ENCODE data around the gene PLA2G4F.

The PLA2G4F gene

DNA sequence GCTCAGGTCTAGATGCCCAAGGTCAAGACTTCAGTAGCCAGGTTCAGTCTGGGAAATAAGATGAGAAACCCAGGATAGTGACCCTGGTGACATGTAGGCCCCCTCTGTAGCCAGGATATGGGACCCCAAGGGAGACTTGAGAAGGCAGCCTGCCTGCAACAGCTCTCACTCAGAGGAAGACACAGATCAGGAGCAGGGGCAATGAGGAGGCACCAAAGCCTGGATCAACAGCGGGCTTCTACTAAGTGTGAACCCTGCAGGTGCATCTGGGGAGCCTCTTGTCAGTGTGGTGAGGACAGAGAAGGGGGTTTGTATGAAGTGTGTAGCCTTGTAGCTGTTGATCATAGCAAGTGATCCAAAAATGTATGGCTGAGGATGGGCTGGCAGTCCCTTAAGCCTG lies 25.4 kb downstream of the PLA2G4F start:
- no peak for DNase-seq

DNA sequence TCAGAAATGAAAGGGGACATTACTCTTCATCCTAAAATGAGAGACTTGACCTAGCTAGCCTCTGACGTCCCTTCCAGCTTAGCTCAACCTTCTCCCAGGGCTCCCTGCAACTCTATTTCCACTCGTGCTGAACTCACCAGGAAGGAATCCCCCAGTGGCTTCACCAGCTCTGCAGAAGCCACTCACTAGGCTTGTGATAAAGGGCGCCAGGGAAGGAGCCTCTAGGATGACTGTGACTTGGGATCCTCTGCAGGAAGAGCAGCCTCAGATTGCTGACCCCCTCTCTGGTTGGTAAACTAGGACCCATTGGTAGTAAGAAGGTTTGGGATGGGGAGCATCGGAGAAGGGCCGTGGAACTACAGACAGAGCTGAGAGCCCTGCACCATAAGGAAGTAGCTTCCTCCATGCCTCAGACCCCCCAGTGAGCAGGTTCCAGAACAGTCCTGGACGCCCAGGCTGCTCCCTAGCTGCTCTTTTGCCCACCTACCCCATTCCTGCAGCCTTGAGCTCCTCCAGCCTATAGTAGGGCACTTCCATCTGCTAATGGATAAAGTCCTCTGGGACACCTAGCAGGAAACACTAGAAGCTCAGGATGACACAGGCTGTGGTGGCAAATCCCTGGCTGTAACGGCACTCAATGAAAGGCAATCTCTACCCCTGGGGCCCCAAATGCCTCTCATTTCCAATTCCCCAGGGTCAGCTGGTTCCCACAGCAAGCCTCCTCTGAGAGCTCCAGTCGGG lies 26.0 kb downstream of the PLA2G4F start:
- DNase-seq: no peak

DNA sequence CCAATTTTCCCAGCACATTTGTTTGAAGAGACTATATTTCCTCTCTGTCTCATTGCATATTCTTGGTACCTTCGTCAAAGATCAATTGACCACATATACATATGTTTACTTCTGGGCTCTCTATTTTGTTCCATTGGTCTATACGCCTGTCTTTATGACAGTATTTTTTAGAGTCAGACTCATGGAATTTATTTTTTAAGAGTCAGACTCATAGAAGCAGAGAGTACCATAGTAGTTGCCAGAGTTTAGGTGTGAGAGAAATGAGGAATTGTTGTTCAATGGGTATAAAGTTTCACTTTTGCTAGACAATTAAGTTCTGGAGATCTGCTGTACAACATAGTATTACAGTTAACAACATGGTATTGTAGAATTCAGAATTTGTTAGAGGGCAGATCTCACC lies 27.1 kb downstream of the PLA2G4F start:
- no peak for DNase-seq

DNA sequence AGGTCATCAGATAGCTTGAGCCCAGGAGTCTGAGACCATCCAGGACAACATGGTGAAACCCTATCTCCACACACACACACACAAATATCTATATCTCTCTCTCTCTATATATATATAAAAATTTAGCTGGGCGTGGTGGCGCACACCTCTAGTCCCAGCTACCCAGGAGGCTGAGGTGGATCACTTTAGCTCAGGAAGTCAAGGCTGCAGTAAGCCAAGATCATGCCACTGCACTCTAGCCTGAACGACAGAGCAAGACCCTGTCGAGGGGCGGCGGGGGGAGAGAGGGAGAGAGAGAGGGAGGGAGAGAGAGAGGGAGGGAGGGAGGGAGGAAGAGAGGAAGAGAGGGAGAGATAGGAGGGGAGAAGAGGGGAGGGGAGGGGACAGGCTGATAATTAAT lies 28.0 kb downstream of the PLA2G4F start:
- no peak for DNase-seq

DNA sequence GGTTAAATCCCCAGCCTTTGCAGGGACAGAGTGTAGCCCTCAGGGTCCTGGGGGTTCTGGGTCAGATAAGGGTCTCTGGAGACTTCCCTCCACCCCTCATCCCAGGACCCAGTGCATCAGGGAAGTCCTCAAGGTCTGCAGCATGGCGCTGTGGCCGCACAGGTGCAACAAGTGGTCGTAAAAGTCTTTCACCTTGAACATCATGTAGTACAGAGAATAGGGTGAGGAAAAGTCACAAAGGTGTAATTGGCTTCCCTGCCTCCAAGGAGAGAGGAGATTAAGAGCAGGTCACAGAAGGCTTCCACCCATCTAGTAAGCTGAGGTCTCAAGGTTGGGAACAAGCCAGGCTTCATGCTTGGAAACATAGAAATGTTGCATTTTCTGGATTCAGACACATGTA lies 32.9 kb downstream of the PLA2G4F start:
- no peak for DNase-seq

DNA sequence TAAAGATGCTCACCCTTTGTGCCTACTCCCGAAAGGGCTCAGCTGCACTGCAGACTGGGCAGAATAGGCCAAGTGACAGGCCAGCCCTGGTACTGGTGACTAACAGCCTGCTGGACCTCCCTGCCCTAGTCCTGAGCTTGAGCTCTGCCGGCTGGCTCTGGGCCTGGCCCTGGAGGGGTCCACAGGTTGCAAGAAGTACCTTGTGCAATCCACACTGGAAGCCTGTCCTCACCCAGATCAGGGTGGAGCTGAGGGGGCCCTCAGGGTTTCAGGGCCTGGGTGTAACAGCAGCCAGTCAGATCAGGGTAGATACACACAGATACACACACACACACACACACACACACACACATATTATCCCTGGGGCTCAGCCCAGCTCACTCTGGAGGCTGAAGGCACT lies 34.8 kb downstream of the PLA2G4F start:
- DNase-seq: no peak

DNA sequence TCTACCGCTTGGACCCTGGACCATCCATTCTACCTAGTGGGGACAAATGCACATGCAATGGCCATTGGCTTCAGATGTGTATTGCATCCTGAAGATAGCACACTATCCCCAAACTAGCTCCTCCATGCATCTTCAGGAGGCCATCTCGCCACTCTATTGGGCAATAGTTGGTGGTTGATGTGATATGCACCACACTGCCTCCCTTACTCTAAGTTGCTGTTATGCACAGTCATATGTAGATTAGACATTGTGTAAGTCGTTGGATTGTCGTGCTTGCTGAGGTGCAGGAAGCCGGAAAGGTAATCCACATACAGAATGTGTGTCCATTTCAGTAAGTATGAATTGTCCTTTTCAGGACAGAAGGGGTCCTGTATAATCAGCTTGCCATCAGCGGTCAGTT lies 35.4 kb downstream of the PLA2G4F start:
- no peak for DNase-seq

DNA sequence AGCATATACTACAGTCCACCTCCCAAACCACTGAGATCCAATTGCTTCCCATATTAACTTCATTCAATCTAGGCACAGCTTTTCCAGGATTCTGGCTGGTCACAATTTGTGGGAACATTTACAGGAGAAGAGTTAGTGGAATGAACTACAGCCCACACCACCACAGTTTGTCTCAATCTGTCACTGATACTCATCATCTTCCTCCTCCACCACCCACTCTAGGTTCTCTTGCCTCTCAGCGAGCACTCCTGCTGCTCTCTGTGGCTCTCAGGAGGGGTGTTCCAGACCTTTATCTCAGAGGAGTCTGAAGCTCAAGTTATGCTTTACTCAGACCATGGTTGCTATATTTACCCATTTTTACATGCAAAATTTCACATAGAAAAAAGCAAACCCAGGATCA lies 36.2 kb downstream of the PLA2G4F start:
- no peak for DNase-seq

DNA sequence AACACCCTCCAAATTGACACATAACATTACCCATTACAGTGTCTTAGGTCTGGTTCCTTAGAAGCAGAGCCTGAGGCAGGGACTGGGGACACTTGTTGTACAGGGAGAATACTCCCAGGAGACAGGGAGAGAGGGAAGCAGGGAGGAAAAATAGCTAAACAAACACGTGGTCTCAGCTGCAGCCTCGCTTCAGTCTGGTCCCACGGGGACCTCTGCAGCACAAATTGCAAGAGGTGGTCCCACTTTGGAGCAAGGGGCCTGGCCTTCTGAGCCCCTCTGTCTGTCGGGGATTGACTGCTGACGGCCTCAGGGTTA lies 37.0 kb downstream of the PLA2G4F start:
- no peak for DNase-seq

DNA sequence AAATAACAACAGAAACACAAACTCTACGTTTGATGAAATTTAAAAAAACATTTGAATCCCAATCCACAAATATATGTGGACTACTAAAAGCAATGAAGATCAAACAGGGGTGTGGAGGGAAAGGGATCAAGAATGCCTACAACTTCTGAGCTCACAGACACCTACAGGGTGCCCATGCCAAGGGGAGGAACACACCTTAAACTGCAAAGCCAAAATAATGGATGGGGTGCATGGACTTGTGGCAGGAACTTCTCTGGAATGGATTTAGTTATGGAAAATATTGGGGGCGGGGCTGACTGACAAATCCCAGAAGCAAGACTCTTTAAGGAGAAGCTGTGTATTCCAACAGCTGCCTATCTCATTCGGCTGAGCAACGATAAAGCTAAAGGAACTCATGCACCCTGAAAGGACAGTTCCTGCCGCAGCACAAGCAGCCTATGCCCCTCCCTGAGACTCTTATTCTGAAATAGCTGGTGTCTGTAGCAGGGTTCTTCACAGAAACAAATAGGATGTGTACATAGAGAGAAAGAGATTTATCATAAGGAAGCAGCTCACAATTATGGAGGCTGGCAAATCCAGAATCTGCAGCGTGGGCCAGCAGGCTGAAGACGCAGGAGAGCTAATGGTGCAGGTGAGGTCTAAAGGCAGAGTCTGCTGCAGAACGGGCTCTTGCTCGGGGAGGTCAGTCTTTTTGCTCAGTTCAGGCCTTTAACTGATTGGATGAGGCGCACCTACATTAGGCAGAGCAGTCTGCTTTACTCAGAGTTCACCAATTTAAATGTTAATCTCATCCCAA lies 37.6 kb downstream of the PLA2G4F start:
- no peak for DNase-seq

DNA sequence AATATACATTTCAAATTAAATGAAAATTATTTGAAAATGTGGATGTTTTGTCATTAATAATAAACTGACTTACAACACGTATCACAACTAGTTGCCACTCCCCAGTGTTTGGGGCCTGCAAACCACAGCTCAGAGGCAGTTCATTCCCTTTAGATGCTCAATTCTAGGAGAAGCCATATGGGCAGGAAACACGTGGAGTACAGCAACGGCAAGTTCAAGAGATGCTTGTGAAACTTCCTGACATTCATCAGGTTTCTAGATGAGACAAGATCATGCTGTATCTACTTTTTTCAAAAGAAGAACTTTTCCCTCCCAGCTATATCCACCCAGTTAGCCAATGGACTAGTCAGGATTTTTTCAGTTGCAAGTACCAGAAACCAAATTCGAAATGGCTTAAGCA lies 44.5 kb downstream of the PLA2G4F start:
- no peak for DNase-seq

DNA sequence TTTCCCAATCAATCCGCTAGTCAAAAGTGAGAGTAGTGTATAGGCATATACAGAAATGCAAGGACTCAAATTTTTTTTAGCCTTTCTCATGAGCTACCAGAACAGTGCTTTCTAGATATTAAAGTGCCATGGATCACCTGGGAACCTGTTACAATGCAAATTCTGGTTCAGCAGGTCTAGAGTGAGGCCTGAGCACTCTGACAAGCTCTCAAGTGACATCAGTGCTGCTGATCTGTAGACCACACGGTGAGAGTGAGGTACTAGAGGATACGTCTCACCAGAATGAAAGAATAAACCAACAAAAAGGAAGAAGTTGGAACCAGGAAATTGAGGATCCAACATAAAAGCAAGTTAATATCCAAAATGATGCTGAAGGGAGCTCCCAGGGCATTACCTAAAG lies 46.1 kb downstream of the PLA2G4F start:
- DNase-seq: no peak

DNA sequence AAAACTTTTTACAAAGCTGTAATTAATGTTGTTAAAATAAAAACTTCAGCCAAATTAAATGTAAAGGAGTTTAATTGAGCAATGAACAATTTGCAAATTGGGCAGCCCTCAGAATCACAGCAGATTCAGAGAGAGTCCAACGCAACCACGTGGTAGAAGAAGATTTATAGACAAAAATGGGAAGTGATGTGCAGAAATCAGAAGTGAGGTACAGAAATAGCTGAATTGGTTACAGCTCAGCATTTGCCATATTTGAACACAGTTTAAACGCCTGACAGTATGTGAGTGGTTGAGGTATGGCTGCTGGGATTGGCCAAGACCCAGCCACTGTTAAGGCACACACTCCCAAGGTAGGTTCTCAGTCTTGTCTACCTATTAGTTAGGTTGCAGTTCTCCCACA lies 47.6 kb downstream of the PLA2G4F start:
- no peak for DNase-seq

DNA sequence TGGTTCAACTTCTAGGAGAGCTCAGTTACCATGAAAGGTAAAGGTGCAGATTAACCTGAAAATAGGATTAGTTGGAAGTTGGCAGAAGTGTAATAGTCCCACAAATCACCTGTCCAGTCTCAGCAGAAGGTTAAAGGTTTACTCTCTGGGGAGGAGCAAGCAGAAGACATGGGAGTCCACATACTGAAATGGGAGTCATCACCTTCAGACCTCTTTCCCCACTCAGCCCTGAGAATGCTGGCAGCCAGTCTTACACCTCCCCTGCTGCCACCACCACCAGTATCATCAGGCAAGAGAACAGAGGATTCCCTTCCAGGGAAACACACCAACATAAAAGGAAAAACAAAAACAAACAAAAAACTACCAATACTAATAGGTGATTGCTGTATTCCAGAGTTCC lies 48.2 kb downstream of the PLA2G4F start:
- no peak for DNase-seq

DNA sequence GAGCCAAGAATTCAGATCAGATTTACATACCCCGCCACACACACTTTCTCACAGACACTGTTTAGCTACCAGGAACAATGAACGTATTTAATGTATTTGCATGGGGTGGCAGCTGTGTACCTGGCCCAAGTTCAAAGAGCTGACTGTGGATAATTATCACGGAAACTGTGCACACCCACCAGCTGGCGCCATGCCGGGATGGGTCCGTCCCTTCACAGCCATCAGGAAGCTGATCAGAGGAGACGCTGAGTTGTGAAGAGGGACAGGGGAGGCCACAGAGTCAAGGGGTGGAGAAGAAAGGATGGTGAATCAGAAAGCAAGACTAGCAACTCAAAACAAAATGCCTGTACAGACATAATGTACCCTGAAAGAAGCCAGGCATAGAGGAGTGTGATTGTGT lies 49.0 kb downstream of the PLA2G4F start:
- no peak for DNase-seq

DNA sequence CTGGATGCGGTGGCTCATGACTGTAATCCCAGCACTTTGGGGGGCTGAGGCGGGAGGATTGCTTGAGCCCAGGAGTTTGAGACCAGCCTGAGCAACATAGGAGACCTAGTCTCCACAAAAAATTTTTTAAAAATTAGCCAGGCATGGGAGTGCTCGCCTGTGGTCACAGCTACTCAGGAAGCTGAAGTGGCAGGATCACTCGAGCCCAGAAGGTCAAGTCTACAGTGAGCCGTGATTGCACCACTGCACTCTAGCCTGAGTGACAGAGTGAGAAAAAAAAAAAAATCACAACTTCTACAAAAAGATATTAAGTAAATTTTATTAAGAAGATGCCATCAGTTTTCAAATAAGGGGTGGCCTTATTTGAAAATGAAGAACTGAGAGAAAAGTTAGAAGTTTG lies 50.1 kb downstream of the PLA2G4F start:
- DNase-seq: no peak

DNA sequence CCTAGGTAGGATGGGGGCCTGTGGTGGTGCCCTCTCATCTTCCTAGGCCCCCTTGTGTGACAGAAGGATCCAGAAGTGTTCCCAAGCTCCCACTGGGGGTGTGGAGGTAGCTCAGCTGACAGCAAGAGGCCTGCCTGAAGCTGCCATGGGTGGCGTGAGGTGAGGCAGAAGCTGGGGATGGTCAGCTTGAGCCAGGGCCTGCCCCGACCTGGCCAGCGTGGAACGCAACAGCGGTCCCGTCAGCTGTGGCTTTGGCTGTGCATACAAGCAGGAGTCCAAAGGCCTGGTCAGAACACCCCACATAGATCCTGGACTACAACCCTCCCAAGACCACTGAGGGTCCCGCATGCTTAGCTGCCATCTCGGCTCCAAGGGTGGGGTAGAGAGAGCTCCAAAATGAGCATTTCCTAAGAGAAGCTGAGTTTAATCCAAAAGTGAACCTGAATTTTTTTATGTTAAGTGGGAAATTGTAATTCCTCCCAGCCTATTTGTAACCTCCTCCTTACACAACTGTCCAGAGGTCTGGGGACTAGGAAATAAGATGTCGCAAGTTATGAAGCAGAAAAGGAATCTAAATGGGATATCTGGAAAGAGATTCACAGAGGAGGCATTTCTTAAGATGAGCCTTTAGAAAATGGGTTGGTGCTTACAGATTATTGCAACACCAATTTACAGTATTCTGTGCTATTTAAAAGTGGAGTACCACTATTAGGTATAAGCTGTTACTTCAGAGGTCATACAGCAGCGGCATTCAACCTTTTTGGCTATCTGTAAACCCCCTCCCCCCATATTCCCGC lies 52.1 kb downstream of the PLA2G4F start:
- DNase-seq: no peak

DNA sequence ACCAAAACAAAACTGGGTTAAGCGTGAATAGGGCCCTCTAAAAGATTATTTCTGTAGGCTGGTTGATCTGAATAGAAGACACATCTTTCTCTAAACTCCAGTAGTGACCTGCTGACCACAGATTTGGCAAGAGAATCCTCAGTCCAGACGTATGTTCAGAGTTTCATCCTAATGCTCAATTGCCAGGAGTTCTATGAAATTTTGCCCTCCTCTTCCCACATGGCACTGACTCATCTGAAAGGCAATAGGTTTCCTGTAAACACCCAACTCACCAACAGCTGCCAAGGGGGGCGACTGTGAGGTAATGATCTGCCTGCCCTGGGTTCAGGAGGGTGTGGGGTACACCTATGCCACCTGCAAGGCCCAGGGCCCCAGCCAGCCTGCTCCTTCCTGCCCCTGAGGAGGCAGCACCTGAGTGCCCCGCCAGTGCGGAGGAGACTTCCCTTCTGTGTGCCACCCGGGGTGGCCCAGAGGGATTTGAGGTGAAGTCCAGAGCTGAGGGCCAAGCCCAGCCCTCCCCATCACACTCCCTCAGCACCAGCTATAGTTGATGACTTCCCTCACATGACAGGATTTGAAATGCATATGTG lies 53.7 kb downstream of the PLA2G4F start:
- no peak for DNase-seq

DNA sequence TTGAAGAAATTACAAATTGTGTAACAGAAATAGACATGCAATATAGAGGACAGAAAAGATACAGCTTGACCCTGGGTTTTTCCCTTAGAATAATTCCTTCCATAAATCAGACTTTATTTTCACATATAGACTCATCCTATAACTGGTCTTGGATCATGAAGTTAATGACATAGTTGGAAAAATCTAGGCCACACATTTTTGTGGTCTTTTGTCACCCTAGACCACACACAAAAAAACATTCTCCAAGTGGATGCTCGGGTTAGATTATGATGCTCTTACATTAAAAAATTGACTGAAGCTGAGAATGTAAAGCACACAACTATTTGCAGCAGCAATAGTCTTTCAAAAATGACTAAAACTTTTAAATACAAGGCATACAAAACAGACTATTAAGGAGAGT lies 54.6 kb downstream of the PLA2G4F start:
- DNase-seq: no peak

DNA sequence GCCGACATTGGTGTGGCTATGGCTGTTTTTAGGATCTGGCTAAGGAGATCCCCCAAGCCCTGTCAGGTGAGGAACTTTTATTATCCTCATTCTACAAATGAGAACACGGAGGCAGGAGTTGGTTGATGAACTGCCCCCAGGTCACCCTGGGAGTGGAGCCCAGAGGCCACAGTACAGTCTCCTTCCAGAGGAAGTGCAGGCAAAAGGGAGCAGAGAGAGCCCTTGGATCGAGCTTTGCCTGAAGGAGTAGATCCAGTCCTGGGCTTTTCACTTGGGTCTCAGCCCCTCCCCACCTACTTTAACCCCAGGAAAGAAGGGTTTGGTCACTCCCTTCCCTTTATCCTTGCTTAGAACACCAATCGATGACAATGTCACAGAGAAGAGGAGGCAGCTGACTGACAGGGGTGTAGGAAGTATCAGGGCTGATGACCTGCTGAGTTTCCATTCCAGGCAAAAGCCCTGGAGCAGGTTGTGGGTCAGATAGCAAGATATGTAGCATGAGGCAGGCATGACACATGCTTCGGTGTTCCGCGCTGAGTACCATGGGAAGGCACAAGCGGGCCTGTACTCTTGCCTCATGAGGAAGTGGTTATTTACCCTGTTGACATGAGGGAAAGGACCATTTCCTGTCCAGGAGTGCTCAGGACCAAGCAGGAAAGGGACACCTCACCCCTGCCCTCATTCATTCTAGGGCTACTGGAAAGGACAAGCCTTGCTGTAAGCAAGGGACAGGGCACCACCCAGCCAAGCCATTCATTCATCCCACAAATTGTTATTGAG lies 56.2 kb downstream of the PLA2G4F start:
- DNase-seq: no peak

DNA sequence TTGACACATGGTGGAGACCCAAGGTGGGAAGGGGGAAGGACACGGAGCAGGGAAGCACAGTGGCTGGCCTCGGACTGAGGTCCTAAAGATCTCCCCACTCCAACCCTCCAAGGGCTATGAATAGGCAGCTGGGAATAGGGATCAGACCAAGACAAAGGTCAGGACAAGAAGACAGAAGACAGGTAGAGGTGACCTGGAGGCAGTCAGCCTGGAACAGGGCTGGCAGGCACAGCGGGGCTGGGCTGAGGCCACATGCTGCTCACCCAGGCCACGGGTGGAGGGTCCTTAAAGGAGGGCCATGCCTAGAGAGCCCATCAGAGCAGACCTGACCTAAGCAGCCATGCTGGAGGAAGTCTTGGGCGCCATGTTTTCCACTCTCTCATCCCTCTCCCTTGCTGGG lies 59.4 kb downstream of the PLA2G4F start:
- DNase-seq: no peak

DNA sequence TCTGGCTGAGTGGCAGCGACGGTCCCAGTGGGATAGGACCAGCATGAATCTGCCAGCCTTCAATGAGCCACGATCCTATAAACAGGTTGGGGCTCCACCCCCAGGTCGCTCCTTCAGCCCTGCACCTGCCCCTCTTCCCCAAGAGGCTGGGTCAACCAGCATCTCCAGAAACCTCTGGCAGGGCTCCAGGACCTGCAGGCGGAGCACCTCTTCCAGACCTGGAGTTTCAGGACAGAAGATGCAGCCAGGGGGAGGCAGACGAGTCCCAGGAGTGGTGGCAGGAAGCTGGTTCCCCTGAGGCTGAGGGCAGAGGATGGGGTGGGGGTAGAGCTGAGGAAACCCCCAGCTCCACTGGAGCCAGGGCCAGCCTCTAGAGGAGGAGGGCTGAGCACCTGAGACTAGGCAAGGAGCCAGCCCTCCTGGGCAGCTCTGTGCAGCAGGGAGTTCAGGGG lies 61.9 kb downstream of the PLA2G4F start, which contains the start of gene PLA2G4D:
Gene PLA2G4D, minus strand, starts transcription at position 51 of the 452 bp plus-strand sequence. CDS start 103 bp downstream, outside the sequence.
- no peak for DNase-seq

DNA sequence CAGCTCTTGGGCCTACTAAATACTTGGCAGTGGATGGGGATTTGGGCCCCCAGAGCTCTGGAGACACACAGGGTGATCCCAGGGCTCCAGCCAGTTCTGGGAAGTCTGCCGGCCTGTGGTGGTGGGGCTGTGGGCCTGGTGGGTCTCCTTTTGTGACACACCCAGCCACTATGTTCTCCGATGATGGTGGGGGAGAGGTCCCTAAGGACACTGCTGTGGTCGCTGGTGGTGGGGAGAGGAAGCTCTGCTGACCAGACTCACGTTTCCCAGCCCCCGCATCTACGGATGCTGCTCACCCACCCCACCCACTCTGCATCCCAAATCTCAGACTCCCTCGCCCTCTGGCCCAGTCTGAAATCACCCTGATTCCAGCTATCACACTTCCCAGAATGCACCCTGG lies 62.5 kb downstream of the PLA2G4F start:
- no peak for DNase-seq
